ENCODE measurements around the gene ITPRID2. TPM values are rescaled to one million over a fixed set of nuclear protein-coding genes. Genes with fewer than 3 reads are reported as not detected.

Gene ITPRID2
- total RNA-seq, 2 experiments from 2014 or later = 42.5 to 50.8 TPM

DNA sequence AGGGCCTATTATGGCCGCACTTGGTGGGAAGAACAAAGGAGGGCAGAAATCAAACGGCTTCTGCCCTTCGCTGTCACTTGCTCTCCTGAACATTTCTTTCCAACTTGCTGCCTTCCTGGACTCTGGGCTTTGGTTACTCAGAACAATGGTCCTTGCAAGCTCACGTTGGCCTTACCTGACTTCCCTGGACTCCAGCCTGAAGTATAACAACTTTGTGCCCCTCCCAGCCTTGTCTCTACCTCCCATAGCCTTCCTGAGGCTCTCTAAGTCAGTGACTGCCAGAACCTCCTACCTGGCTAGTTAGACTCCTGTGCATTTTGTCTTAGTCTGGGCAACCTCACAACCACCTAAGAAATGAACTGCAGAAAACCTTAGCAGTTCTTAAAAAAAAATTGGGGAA, 30.2 kb upstream of the ITPRID2 start:
- ChIA-PET POLR2A (no interaction called here), CTCF (interaction anchor here (1.4 kb wide), 1 partner anchor 93 kb away, joined by 4 read pairs; no protein-coding TSS in a partner anchor)
- no peak overlapping the region for H3K4me3 Mint-ChIP-seq
- no peaks in the 10 kb centered on the region for H3K4me1 Mint-ChIP-seq (ENCODE audit: low read depth)
- DNase-seq (no peak), ATAC-seq (no peak)
- H3K27me3 Mint-ChIP-seq = peaks cover 5% of the 10 kb centered on the region
- no peaks in the 10 kb centered on the region for H3K9me3 Mint-ChIP-seq
- no peak for TF ChIP-seq CTCF (IDR thresholded peaks at IDR 0.05)
- intact Hi-C loops (cut with micrococcal nuclease) = no loop called here
- H3K27ac Mint-ChIP-seq = no peak overlapping the region
- no peaks in the 10 kb centered on the region for H3K36me3 Mint-ChIP-seq (ENCODE audit: low read depth)

- DNase-seq = no peak
- TF ChIP-seq CTCF (IDR thresholded peaks at IDR 0.05) = no peak
- no peaks in the 10 kb centered on the region for H3K4me1 Mint-ChIP-seq (ENCODE audit: low read depth)
- intact Hi-C loops (cut with micrococcal nuclease) = no loop called here
- ChIA-PET CTCF (no interaction called here), POLR2A (no interaction called here)
- ATAC-seq = no peak
- no peaks in the 10 kb centered on the region for H3K9me3 Mint-ChIP-seq
- no peak overlapping the region for H3K4me3 Mint-ChIP-seq
- H3K27me3 Mint-ChIP-seq = peaks cover 5% of the 10 kb centered on the region
- no peak overlapping the region for H3K27ac Mint-ChIP-seq
- H3K36me3 Mint-ChIP-seq (ENCODE audit: low read depth) = no peaks in the 10 kb centered on the region
These were observed 28.8 kb upstream of the ITPRID2 start for GRCh38 chr2:181862583-181863281.

- no peaks in the 10 kb centered on the region for H3K4me1 Mint-ChIP-seq (ENCODE audit: low read depth)
These were observed 19.4 kb upstream of the ITPRID2 start for GRCh38 chr2:181872178-181872577.

GRCh38 chr2:181876614-181877063, 14.9 kb upstream of the ITPRID2 start:
- H3K36me3 Mint-ChIP-seq (ENCODE audit: low read depth) = no peaks in the 10 kb centered on the region
- no peak for DNase-seq
- no peak for ATAC-seq
- H3K9me3 Mint-ChIP-seq = no peaks in the 10 kb centered on the region
- no peak for TF ChIP-seq CTCF (IDR thresholded peaks at IDR 0.05)
- ChIA-PET POLR2A (interaction anchor here (0.7 kb wide), 1 partner anchor 442 kb away, joined by 3 read pairs; no protein-coding TSS in a partner anchor), CTCF (interaction anchor here (2.1 kb wide), 1 partner anchor 27 kb away, joined by 7 read pairs; no protein-coding TSS in a partner anchor)
- H3K4me3 Mint-ChIP-seq = no peak overlapping the region
- peaks cover 6% of the 10 kb centered on the region for H3K27me3 Mint-ChIP-seq
- intact Hi-C loops (cut with micrococcal nuclease) = no loop called here
- no peaks in the 10 kb centered on the region for H3K4me1 Mint-ChIP-seq (ENCODE audit: low read depth)
- no peak overlapping the region for H3K27ac Mint-ChIP-seq

More at GRCh38 chr2:181872178-181872577, 19.4 kb upstream of the ITPRID2 start:
- no peaks in the 10 kb centered on the region for H3K9me3 Mint-ChIP-seq
- ATAC-seq = no peak
- H3K27ac Mint-ChIP-seq = no peak overlapping the region
- CTCF ChIA-PET = no interaction called here
- DNase-seq = no peak
- intact Hi-C loops (cut with micrococcal nuclease) = no loop called here
- POLR2A ChIA-PET = no interaction called here
- no peak for TF ChIP-seq CTCF (IDR thresholded peaks at IDR 0.05)
- H3K27me3 Mint-ChIP-seq = peaks cover 2% of the 10 kb centered on the region
- no peaks in the 10 kb centered on the region for H3K36me3 Mint-ChIP-seq (ENCODE audit: low read depth)
- H3K4me3 Mint-ChIP-seq = no peak overlapping the region

- no peak overlapping the region for H3K27ac Mint-ChIP-seq
- TF ChIP-seq CTCF (IDR thresholded peaks at IDR 0.05) = no peak
- no peak overlapping the region for H3K4me3 Mint-ChIP-seq
- H3K9me3 Mint-ChIP-seq = no peaks in the 10 kb centered on the region
- H3K36me3 Mint-ChIP-seq (ENCODE audit: low read depth) = no peaks in the 10 kb centered on the region
- H3K27me3 Mint-ChIP-seq = peaks cover 6% of the 10 kb centered on the region
- no peak for ATAC-seq
- intact Hi-C loops (cut with micrococcal nuclease) = no loop called here
- ChIA-PET POLR2A (no interaction called here), CTCF (interaction anchor here (0.6 to 2.1 kb wide), 3 partner anchors 14 to 26 kb away, joined by 3 to 7 read pairs (median 3); no protein-coding TSS in a partner anchor)
- H3K4me1 Mint-ChIP-seq (ENCODE audit: low read depth) = no peaks in the 10 kb centered on the region
- no peak for DNase-seq
These were observed 14.3 kb upstream of the ITPRID2 start for GRCh38 chr2:181877181-181877664.

Data from activated CD8-positive, alpha-beta T cell treated with anti-CD3 and anti-CD28 coated beads for 36 hours (primary cell).